DND-41 (cell line): Measurements from ENCODE around the gene TAX1BP3.

Source experiments
- ATAC-seq: fragments of 200-7000 bp; cut with Tn5 transposase; 3 replicates; pipeline ENCODE4 v1.9.1; 2021; ENCODE audit warnings: low read depth; ENCODE audit not compliant: insufficient read depth
- DNase-seq: peaks from one replicate; pipeline ENCODE4 v3.0.0-alpha.2; 2020
- H2AFZ ChIP-seq: 2 replicates; pipeline ENCODE4 v1.6.0; 2012; ENCODE audit warnings: low read depth, low read length
- H3K27ac ChIP-seq: 2 replicates; pipeline ENCODE4 v1.5.1; 2012; ENCODE audit warnings: low read length, inconsistent platforms
- H3K27me3 ChIP-seq: fragments of 200-600 bp; sonication (generic); 2 replicates; pipeline ENCODE4 v1.6.0; 2012; ENCODE audit warnings: low read length, mild to moderate bottlenecking, inconsistent platforms; ENCODE audit not compliant: insufficient read depth, poor library complexity
- H3K36me3 ChIP-seq: 2 replicates; pipeline ENCODE4 v1.5.1; 2012; ENCODE audit warnings: low read length, inconsistent platforms; ENCODE audit not compliant: insufficient read depth
- H3K4me1 ChIP-seq: 2 replicates; pipeline ENCODE4 v1.5.1; 2012; ENCODE audit warnings: mild to moderate bottlenecking, low read length; ENCODE audit not compliant: insufficient read depth
- H3K4me2 ChIP-seq: 2 replicates; pipeline ENCODE4 v1.6.0; 2012; ENCODE audit warnings: mild to moderate bottlenecking, moderate library complexity, low read length, inconsistent platforms; ENCODE audit not compliant: insufficient read depth
- H3K4me3 ChIP-seq, 2 experiments: fragments of 200-600 bp in 1 of 2; shearing (Covaris generic) in 1 of 2; 2 replicates each; pipeline ENCODE4 v1.5.1; 2012 to 2016; ENCODE audit warnings: inconsistent platforms in 2 of 2, low read length in 2 of 2, mild to moderate bottlenecking in 2 of 2, low read depth in 1 of 2, moderate library complexity in 1 of 2
- H3K79me2 ChIP-seq: 2 replicates; pipeline ENCODE4 v1.6.0; 2012; ENCODE audit warnings: low read length, inconsistent platforms; ENCODE audit not compliant: insufficient read depth
- H3K9ac ChIP-seq: 2 replicates; pipeline ENCODE4 v1.6.0; 2012; ENCODE audit warnings: low read depth, mild to moderate bottlenecking, inconsistent platforms, low read length, moderate library complexity
- H3K9me3 ChIP-seq: 2 replicates; pipeline ENCODE4 v1.5.1; 2012; ENCODE audit warnings: low read length, moderate library complexity, mild to moderate bottlenecking, inconsistent platforms; ENCODE audit not compliant: insufficient read depth, severe bottlenecking
- H4K20me1 ChIP-seq: 2 replicates; pipeline ENCODE4 v1.6.0; 2012; ENCODE audit warnings: low read length; ENCODE audit not compliant: insufficient read depth
- EZH2 ChIP-seq: IDR thresholded peaks from 3 replicates; pipeline ENCODE4 v1.6.1; 2012; ENCODE audit warnings: borderline replicate concordance, low read depth, mild to moderate bottlenecking, moderate library complexity, low read length, inconsistent platforms; ENCODE audit not compliant: severe bottlenecking
- TF ChIP-seq, protein P1 (sequence below): IDR thresholded peaks from 2 replicates; pipeline ENCODE4 v1.5.1; 2012; ENCODE audit warnings: borderline replicate concordance, low read length, moderate library complexity, mild to moderate bottlenecking; ENCODE audit not compliant: poor library complexity, severe bottlenecking; ENCODE audit errors: extremely low read depth

TAX1BP3 gene

DNA sequence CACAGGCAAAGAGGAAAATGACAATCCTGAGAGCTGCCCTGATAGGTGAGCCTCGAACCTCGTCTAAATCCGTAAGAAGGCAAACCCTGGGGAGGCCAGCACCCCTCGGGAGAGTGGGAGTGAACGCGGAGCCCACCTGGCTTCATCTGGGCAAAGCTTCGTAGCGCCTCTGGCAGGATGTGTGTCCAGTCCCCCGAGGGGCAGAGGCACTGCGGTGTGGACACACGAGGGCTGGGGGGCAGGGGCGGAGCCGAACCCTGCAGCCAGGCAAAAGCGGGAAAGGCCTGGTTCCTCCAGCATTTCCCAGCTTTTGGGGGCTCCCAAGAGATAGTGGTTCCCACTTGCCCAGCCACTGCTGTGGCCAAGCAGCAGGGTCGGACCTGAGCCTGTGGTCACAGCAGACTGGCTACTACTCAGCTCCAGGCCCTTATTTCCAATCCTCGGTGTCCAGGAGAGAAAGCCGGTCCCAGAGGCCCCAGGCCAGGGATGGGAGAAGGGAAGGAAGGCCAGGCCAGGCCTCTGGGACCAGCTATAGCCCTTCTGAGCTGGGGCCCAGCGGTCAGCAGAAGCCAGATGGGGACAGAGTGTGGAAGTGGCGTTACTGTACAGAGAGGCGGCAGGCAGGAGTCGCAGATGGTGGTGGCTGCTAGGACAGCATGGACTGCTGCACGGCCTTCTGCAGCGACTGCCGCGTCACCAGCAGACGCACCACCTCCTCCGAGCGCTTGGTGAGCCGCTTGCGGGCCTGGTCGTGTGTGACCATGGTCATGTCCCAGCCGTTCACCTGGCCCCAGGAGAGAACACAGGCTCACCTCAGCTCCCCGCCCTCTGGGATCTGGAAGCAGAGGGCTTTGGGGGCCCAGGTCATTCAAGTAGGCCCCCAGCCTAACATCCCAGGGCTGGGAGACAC, 5.0 kb downstream of the TAX1BP3 start:
- H3K27ac ChIP-seq, result no peak overlapping the region
- no peak overlapping the region for H3K9ac ChIP-seq
- DNase-seq, result no peak
- TF ChIP-seq, protein P1, sequence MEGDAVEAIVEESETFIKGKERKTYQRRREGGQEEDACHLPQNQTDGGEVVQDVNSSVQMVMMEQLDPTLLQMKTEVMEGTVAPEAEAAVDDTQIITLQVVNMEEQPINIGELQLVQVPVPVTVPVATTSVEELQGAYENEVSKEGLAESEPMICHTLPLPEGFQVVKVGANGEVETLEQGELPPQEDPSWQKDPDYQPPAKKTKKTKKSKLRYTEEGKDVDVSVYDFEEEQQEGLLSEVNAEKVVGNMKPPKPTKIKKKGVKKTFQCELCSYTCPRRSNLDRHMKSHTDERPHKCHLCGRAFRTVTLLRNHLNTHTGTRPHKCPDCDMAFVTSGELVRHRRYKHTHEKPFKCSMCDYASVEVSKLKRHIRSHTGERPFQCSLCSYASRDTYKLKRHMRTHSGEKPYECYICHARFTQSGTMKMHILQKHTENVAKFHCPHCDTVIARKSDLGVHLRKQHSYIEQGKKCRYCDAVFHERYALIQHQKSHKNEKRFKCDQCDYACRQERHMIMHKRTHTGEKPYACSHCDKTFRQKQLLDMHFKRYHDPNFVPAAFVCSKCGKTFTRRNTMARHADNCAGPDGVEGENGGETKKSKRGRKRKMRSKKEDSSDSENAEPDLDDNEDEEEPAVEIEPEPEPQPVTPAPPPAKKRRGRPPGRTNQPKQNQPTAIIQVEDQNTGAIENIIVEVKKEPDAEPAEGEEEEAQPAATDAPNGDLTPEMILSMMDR, result no peak
- no peak for TF ChIP-seq EZH2
- H3K27me3 ChIP-seq, result no peaks in the 10 kb centered on the region
- H3K4me2 ChIP-seq, result no peak overlapping the region
- no peaks in the 10 kb centered on the region for H3K9me3 ChIP-seq
- H3K79me2 ChIP-seq, result peaks cover 11% of the 10 kb centered on the region
- no peak overlapping the region for H2AFZ ChIP-seq
- no peak overlapping the region for H3K4me3 ChIP-seq
- H3K36me3 ChIP-seq, result peaks cover 26% of the 10 kb centered on the region
- H4K20me1 ChIP-seq, result peaks cover 9% of the 10 kb centered on the region
- H3K4me1 ChIP-seq, result peaks cover 15% of the 10 kb centered on the region
- no peak for ATAC-seq

DNA sequence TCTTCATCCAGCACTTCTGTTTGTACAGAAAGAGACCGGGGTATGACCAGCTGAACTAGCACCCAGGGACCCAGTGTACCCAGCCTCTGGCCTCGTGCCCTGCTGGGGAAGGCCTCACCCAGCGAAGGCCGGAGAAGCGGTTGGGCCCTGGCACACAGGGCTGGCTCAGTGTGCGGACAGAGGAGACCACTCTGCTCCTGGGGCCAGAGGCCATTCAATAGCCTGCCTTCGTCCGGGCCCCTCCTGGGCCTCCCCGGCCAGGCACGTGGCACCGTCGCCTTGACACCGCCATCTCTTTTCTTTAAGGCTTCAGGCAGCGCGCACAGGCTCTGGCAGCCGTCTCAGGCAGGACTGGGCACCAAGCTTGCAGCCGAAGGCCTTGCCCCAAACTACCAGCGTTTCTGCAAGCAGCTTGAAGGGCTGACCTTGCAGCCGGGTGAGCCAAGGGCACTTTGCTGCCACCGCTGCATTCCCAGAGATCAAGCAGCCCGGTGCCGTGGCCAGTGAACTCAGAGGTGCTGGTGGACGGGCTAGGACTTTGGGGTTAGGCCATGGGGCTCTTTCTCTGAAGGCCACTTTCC, 8.0 kb downstream of the TAX1BP3 start:
- TF ChIP-seq EZH2, result no peak
- TF ChIP-seq, protein P1, result no peak
- Histone ChIP-seq H3K4me1 (no peaks in the 10 kb centered on the region), H3K9me3 (no peaks in the 10 kb centered on the region), H3K27me3 (no peaks in the 10 kb centered on the region), H4K20me1 (peaks cover 4% of the 10 kb centered on the region; the same call in 1 of the 2 replicates), H3K9ac (no peak overlapping the region), H3K27ac (no peak overlapping the region), H3K79me2 (no peaks in the 10 kb centered on the region), H3K4me3 (no peak overlapping the region), H3K36me3 (peaks cover 26% of the 10 kb centered on the region), H3K4me2 (no peak overlapping the region), H2AFZ (no peak overlapping the region)
- ATAC-seq (no peak), DNase-seq (no peak)

DNA sequence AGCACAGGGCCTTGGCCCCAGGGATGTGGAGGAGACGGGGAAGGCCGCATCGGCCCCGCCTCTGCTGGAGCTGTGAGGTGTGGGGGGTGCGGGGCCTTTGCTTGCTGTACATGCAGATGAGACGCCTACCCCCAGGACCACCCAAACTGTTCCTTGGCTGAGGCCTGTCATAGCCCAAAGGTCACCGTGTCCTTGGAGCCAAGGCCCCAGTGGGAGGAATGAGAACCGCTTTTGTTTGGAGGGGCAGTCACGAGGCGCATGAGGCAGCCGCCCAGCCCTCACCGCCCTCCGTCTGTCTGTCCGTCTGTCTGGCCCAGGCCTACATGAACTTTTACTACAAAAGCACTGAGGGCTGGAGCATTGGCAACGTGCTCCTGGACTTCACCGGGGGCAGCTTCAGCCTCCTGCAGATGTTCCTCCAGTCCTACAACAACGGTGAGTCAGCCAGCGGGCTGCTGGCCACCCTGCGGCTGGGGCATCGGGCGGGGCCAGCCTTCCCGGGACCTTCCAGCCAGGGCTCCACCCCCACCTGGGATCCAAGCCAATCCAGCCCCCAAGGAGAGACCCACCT, 8.8 kb downstream of the TAX1BP3 start:
- Histone ChIP-seq H3K9ac (no peak overlapping the region), H3K4me3 (no peak overlapping the region), H3K4me2 (no peak overlapping the region), H3K36me3 (peaks cover 23% of the 10 kb centered on the region), H2AFZ (no peak overlapping the region), H3K27me3 (no peaks in the 10 kb centered on the region), H3K4me1 (no peaks in the 10 kb centered on the region), H3K9me3 (no peaks in the 10 kb centered on the region), H3K27ac (no peak overlapping the region), H3K79me2 (no peaks in the 10 kb centered on the region), H4K20me1 (peaks cover 4% of the 10 kb centered on the region; the same call in 1 of the 2 replicates)
- no peak for TF ChIP-seq EZH2
- TF ChIP-seq, protein P1, result no peak
- ATAC-seq, result no peak
- DNase-seq, result no peak
